Measurements from ENCODE around the gene DENND6B. TPM values are rescaled to one million over a fixed set of nuclear protein-coding genes. Genes with fewer than 3 reads are reported as not detected.

DENND6B gene
- total RNA-seq, 1 experiment from 2014 or later: 2.5 TPM

DNA sequence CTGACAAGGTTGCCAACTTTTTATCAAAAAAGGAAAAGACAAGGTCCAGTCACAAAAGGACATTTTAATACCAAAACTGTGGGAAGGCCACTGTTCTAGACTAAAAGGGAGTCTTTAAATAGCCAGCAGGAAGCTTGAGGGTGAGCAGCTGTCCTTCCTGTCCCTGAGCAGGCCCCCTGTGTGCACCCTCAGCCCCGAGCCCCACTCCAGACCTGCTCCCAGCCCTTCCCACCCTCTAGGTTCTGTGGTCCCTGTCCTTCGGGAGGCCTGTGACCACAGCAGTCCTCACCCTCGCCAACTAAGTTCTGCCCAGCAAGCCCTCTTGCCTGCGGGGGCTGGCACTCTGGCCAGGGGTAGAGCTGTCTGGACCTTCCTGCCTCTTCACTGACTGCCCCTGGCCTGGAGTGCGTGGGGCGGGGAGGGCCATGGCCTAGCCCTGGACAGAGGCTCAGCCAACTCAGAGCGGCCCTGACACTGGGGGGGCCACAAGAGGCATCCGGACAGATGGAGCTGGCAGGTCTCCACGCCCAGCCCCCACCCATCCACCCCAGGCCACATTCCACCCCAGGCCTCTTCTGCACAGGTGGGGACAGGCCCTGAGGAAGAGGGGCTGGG, 17.7 kb downstream of the DENND6B start (continued):
- TF ChIP-seq, protein P1, sequence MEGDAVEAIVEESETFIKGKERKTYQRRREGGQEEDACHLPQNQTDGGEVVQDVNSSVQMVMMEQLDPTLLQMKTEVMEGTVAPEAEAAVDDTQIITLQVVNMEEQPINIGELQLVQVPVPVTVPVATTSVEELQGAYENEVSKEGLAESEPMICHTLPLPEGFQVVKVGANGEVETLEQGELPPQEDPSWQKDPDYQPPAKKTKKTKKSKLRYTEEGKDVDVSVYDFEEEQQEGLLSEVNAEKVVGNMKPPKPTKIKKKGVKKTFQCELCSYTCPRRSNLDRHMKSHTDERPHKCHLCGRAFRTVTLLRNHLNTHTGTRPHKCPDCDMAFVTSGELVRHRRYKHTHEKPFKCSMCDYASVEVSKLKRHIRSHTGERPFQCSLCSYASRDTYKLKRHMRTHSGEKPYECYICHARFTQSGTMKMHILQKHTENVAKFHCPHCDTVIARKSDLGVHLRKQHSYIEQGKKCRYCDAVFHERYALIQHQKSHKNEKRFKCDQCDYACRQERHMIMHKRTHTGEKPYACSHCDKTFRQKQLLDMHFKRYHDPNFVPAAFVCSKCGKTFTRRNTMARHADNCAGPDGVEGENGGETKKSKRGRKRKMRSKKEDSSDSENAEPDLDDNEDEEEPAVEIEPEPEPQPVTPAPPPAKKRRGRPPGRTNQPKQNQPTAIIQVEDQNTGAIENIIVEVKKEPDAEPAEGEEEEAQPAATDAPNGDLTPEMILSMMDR (IDR thresholded peaks at IDR 0.05): no peak
- TF ChIP-seq, protein P2, sequence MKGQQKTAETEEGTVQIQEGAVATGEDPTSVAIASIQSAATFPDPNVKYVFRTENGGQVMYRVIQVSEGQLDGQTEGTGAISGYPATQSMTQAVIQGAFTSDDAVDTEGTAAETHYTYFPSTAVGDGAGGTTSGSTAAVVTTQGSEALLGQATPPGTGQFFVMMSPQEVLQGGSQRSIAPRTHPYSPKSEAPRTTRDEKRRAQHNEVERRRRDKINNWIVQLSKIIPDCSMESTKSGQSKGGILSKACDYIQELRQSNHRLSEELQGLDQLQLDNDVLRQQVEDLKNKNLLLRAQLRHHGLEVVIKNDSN (CRISPR knock-in tag; IDR thresholded peaks at IDR 0.05): no peak
- TF ChIP-seq NR2C2 (CRISPR knock-in tag; IDR thresholded peaks at IDR 0.05) (no peak), ELF4 (CRISPR knock-in tag; IDR thresholded peaks at IDR 0.05; ENCODE audit: low read depth) (no peak), ZNF232 (CRISPR knock-in tag; IDR thresholded peaks at IDR 0.05) (no peak), PRRX2 (CRISPR knock-in tag; IDR thresholded peaks at IDR 0.05) (no peak), ESRRA (CRISPR knock-in tag; IDR thresholded peaks at IDR 0.05; ENCODE audit: borderline replicate concordance) (no peak), ZNF416 (CRISPR knock-in tag; IDR thresholded peaks at IDR 0.05) (no peak), NR3C1 (CRISPR knock-in tag; conservative IDR thresholded peaks at IDR 0.05; ENCODE audit: low read depth) (no peak), OVOL2 (CRISPR knock-in tag; IDR thresholded peaks at IDR 0.05; ENCODE audit: borderline replicate concordance) (no peak), JUN (CRISPR knock-in tag; IDR thresholded peaks at IDR 0.05) (no peak), FOXK1 (CRISPR knock-in tag; IDR thresholded peaks at IDR 0.05) (no peak)
- TF ChIP-seq, protein P3, sequence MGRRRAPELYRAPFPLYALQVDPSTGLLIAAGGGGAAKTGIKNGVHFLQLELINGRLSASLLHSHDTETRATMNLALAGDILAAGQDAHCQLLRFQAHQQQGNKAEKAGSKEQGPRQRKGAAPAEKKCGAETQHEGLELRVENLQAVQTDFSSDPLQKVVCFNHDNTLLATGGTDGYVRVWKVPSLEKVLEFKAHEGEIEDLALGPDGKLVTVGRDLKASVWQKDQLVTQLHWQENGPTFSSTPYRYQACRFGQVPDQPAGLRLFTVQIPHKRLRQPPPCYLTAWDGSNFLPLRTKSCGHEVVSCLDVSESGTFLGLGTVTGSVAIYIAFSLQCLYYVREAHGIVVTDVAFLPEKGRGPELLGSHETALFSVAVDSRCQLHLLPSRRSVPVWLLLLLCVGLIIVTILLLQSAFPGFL (CRISPR knock-in tag; IDR thresholded peaks at IDR 0.05; ENCODE audit: borderline replicate concordance): no peak
- TF ChIP-seq, protein P4, sequence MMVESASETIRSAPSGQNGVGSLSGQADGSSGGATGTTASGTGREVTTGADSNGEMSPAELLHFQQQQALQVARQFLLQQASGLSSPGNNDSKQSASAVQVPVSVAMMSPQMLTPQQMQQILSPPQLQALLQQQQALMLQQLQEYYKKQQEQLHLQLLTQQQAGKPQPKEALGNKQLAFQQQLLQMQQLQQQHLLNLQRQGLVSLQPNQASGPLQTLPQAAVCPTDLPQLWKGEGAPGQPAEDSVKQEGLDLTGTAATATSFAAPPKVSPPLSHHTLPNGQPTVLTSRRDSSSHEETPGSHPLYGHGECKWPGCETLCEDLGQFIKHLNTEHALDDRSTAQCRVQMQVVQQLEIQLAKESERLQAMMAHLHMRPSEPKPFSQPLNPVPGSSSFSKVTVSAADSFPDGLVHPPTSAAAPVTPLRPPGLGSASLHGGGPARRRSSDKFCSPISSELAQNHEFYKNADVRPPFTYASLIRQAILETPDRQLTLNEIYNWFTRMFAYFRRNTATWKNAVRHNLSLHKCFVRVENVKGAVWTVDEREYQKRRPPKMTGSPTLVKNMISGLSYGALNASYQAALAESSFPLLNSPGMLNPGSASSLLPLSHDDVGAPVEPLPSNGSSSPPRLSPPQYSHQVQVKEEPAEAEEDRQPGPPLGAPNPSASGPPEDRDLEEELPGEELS (CRISPR knock-in tag; IDR thresholded peaks at IDR 0.05): no peak

DNA sequence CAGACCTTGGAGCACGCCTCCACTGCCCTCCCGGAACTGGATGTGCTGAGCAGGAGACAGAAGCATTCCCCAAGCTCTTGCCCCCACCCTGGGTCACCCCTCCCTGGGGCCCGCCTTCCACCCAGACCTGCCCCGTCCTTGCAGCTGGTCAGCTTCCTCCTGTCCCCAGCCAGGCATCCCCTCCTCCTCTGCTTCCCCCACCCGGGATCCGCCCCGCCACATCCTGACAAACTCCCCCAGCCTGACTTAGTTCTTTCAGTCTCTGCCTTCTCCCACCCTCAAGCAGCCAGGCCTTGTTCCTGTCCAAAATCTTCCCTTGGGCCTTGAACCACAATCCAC, 18.2 kb downstream of the DENND6B start:
- Mint-ChIP-seq H3K9me3 (no peaks in the 10 kb centered on the region), H3K27me3 (ENCODE audit: low read depth) (peaks cover 6% of the 10 kb centered on the region; the same call in 1 of the 2 replicates), H3K36me3 (no peaks in the 10 kb centered on the region), H3K27ac (no peak overlapping the region; the same call in 1 of the 2 replicates), H3K4me3 (no peak overlapping the region), H3K4me1 (peaks cover 29% of the 10 kb centered on the region)
- ChIA-PET CTCF (interaction anchor here (0.6 to 1.1 kb wide), 3 partner anchors 8 to 37 kb away, joined by 3 to 4 read pairs (median 3); no protein-coding TSS in a partner anchor), POLR2A (interaction anchor here (0.5 to 1.4 kb wide), 2 partner anchors 14 to 16 kb away, joined by 4 read pairs; no protein-coding TSS in a partner anchor)
- no peak for ATAC-seq
- no peak for DNase-seq (ENCODE audit: low spot score)
- TF ChIP-seq GRHL2 (CRISPR knock-in tag; IDR thresholded peaks at IDR 0.05; ENCODE audit: insufficient replicate concordance, severe bottlenecking): no peak
- TF ChIP-seq ETV6 (CRISPR knock-in tag; IDR thresholded peaks at IDR 0.05): no peak
- TF ChIP-seq, protein P5, sequence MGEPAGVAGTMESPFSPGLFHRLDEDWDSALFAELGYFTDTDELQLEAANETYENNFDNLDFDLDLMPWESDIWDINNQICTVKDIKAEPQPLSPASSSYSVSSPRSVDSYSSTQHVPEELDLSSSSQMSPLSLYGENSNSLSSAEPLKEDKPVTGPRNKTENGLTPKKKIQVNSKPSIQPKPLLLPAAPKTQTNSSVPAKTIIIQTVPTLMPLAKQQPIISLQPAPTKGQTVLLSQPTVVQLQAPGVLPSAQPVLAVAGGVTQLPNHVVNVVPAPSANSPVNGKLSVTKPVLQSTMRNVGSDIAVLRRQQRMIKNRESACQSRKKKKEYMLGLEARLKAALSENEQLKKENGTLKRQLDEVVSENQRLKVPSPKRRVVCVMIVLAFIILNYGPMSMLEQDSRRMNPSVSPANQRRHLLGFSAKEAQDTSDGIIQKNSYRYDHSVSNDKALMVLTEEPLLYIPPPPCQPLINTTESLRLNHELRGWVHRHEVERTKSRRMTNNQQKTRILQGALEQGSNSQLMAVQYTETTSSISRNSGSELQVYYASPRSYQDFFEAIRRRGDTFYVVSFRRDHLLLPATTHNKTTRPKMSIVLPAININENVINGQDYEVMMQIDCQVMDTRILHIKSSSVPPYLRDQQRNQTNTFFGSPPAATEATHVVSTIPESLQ (CRISPR knock-in tag; IDR thresholded peaks at IDR 0.05): no peak
- TF ChIP-seq SOX15 (CRISPR knock-in tag; IDR thresholded peaks at IDR 0.05): no peak
- TF ChIP-seq ZNF219 (CRISPR knock-in tag; IDR thresholded peaks at IDR 0.05; ENCODE audit: borderline replicate concordance): no peak
- no peak for TF ChIP-seq GTF2I (CRISPR knock-in tag; conservative IDR thresholded peaks at IDR 0.05)
- TF ChIP-seq TP53 (CRISPR knock-in tag; IDR thresholded peaks at IDR 0.05): no peak
- TF ChIP-seq ZBTB21 (CRISPR knock-in tag; IDR thresholded peaks at IDR 0.05; ENCODE audit: borderline replicate concordance): no peak
- no peak for TF ChIP-seq KAT7 (CRISPR knock-in tag; IDR thresholded peaks at IDR 0.05; ENCODE audit: borderline replicate concordance)
- TF ChIP-seq TEAD4 (CRISPR knock-in tag; IDR thresholded peaks at IDR 0.05): no peak
- TF ChIP-seq, protein P6, sequence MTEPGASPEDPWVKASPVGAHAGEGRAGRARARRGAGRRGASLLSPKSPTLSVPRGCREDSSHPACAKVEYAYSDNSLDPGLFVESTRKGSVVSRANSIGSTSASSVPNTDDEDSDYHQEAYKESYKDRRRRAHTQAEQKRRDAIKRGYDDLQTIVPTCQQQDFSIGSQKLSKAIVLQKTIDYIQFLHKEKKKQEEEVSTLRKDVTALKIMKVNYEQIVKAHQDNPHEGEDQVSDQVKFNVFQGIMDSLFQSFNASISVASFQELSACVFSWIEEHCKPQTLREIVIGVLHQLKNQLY (CRISPR knock-in tag; IDR thresholded peaks at IDR 0.05): no peak
- no peak for TF ChIP-seq ZNF121 (CRISPR knock-in tag; IDR thresholded peaks at IDR 0.05)
- TF ChIP-seq, protein P1 (IDR thresholded peaks at IDR 0.05): no peak
- TF ChIP-seq, protein P7, sequence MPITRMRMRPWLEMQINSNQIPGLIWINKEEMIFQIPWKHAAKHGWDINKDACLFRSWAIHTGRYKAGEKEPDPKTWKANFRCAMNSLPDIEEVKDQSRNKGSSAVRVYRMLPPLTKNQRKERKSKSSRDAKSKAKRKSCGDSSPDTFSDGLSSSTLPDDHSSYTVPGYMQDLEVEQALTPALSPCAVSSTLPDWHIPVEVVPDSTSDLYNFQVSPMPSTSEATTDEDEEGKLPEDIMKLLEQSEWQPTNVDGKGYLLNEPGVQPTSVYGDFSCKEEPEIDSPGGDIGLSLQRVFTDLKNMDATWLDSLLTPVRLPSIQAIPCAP (CRISPR knock-in tag; IDR thresholded peaks at IDR 0.05): no peak

Measured in WTC11 (cell line).